NCI-H446 (cell line): Measurements from ENCODE around the gene GPNMB.
"Not testable (repeated sequence)": the region's sequence is repeated elsewhere in the genome, so short reads cannot be mapped to it uniquely, and the experiment has no call there.

Source experiments
- DNase-seq, 2 experiments: peaks; one replicate each; lab custom pipeline; 2025; lab: John Stamatoyannopoulos, UW

GPNMB gene

DNA sequence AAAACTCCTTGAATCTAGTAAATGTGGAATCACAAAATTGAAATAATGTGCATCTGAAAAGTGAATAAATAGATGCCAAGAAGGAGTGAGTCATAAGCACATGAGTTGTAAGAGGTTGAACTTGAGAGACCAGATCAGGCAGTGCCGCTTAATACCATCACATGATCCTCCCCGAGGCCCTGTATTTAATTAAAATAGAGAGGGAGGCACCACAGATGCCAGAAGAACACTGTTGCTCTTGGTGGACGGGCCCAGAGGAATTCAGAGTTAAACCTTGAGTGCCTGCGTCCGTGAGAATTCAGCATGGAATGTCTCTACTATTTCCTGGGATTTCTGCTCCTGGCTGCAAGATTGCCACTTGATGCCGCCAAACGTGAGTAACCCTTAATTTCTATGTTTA lies at the start of gene GPNMB:
Gene GPNMB, plus strand, starts transcription at position 221 of the 400 bp plus-strand sequence. Its CDS starts 83 bp downstream, at position 304.
- DNase-seq = peak in 1 of 2 experiments; percentile 23

DNA sequence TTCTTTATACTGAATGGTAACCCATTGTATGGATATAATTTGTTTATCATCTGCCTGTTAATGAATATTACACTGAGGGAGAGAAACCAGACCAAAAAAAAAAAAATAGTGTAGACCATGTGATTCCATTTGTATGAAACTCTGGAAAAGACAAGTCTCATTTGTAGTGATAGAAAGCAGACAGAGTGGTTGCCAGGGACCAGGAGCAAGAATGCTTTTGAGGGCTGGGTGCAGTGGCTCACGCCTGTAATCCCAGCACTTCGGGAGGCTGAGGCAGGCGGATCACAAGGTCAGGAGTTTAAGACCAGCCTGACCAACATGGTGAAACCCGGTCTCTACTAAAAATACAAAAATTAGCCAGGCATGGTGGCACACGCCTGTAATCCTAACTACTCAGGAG lies 48.8 kb upstream of the GPNMB start:
- DNase-seq = not testable (repeated sequence)

DNA sequence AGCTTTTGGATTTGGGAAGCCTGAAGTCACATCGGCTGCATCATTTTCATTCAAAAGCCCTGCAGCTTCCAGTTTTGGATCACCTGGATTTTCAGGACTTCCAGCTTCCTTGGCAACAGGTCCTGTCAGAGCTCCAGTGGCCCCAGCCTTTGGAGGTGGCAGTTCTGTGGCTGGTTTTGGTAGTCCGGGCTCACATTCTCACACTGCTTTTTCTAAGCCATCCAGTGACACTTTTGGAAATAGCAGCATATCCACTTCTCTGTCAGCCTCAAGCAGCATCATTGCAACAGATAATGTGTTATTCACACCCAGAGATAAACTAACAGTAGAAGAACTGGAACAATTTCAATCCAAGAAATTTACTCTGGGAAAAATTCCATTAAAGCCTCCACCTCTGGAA lies 46.2 kb upstream of the GPNMB start:
- no peak for DNase-seq

DNA sequence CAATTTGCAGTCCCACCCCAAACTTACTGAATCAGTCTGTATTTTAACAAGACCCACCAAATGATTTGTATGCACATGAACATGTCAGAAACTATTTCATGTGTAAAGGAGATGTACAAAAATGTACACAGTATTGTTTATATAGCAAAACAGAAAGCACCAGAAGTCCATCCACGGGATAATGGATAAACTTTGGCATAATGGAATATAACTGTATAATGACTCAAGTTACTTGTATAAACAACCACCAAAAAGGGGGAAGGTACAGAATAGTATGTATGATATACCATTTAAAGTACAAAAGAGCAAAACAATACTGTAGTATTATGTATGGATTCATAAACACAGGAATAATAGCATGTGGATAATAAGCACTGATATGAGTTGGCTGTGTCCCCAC lies 42.3 kb upstream of the GPNMB start:
- no peak for DNase-seq

DNA sequence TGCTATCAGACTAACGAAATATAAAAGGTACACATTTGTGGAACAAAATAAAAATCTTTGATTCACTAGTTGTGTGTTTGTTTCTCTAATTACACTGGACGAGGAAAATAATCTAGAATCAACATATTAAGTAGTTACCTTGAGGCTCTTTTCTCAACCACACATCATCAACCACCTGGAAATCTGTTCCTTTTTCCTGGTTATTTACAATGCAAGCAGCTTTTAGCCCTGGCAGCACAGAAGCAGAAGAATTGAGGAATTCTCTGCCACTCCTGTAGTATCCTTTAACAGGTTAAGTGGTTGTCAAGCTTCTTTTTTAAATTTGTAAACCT lies 41.0 kb upstream of the GPNMB start:
- no peak for DNase-seq

DNA sequence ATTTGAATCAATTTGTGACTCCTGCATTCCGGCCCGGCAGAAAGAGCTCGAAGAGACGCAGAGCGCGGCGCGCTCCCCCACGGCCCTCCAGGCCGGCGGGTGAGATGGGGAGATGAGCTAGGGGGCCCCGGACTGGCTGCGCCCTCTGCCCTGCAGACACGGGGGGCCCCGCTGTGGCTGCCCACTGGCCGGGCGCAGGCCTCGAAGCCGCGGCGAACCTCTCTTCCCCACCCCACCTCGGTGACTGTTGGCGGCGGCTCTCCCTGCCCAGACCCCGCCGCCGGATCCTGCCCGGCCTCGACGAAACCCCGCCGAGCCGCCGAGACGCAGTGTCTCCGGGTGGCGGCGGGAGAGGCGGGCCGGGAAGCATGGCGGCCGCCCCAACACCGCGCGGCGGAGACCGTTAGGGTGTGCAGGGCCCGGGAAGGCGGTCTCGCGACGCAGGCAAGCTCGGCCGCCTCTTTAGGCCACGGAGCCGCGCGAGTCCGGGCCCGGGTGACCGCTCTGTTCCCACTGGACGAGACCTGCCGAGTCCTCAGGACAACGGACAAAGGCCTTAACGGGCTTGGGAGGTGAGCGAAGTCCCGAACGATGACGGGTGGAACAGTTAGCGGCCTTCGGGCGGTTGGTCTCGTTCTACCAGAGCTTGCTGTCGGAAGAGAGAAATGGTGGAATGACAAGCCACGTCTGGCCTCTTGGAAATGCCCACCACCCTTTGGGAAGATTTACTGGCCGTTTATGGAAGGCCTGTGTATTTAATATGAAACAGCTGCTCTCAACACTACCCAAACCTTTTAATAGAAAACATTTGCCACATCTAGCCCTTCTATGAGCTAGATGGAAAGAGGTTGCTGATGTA lies 40.4 kb upstream of the GPNMB start:
- DNase-seq = no peak

DNA sequence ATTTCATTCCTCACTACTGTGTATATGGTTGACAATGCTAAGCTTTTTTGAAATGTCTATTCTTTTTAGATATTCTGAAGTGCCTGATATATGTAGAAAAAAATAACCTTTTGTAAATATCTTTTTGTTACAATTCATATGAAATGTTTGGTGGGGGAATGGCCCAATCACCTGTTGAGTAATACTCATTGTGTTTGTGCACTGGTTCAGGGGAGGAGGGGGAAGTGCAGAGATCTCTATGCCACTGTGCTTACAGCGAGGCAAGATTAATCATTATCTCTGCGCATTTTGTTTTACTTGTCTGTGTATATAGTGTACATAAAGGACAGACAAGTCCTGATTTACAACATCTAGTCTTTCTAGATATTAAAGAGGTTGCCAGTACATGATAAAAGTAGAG lies 39.6 kb upstream of the GPNMB start:
- DNase-seq = no peak

DNA sequence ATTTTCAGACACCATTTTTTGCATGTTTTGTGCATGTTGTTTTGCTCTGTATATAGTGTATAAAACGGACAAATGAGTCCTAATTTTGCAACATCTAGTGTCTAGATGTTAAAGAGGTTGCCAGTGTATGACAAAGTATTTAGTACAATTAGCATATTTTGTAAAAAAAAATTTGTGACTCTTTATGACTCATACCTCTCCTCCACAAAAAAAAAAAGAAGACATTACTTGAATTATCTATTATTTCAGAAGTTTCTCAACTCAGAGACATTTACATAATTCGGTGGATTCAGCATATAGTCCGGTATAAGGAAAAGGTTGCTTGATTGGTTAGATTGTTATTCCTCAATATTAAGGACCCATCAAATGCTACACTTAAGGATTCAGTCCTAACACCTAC lies 38.7 kb upstream of the GPNMB start:
- DNase-seq = no peak

DNA sequence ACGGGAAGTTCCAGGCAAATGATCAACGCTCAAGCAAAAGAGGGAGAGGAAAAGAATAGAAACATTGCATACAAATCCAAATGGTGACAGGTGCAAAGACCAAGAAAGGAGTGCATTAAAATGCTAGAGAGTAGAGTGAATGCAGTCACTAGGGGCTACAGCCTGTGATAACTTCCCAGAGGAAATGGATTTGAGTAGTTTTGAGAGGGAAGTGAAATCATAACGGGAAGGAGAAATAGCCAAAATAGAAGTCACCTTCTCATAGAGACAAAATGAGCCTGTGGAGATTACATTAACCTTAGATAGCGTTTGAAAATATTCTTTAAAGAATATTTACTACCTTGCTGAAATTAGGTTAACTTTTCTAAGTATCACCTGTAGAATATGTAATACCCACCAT lies 38.3 kb upstream of the GPNMB start:
- no peak for DNase-seq

DNA sequence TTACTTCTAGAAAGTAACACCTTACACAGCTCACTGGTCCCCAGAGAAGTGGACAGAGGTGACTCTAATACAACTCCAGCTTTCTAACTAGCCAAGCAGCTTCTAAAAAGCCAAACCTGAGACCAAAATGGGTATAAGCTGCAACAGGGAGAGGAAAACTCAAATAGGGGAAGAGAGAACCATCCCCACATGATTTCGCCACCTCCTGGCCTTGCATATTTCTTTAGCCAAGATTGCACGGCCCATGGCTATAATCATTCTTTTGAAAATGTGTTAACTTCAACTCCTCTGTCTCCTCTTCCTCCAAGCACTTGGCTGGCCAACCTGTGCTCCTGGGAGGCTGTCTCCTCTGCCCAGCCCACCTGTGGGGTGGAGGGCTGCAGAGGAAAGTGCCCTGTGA lies 36.1 kb upstream of the GPNMB start:
- no peak for DNase-seq

DNA sequence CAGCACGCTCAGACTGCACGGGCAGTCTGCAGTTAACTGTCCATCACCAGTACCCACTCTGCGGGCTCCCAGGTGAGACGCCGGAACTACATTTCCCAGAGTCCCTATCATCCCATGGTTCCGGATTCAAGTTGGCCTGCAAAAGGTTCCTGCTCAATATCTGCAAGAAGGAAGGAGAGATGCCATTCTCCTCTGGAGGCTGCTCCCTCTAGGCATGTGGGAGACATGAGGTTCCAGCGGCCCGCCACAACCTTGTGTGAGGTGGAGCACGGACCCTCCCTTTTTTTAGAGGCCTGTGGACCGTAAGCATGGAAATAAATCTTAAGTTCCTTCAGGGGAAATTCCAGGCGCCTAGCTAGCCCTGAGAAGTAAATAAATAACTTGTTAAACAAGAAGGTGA lies 35.0 kb upstream of the GPNMB start:
- DNase-seq = no peak

DNA sequence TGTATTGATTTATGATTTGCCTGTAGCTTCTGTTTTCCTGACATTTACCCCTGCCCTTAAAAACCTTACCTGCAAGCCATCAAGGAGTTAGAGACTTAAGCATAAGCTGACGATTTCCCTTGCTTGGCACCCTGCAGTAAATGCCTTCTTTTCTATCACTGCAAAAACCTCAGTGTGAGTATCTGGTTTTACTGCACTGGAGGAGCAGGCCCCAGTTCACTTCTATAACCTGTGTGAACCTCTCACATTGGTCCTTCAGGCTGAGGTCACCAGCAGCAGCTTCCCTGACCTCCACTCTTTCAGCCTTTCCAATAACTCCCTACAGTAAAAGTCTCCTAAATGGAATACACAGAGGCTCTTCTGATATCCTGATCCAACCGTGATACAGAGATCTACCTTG lies 34.2 kb upstream of the GPNMB start:
- DNase-seq = no peak

DNA sequence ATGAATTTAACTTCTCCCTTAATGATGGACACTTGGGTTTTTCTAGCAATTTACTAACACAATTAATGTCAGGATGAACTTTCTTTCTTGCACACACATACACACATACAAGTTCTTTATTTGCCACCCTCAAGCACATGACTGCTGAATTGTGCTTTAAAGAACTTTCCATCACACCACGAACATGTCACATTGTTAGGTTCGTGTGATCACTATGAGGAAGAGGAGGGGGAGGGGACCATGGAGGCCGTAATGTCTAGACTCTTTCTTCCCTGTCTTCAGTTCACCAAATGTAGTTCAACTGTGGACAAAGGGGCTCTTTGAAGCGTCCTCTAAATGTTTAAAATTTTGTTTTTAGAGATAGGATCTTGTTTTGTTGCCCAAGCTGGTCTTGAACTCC lies 33.7 kb upstream of the GPNMB start:
- no peak for DNase-seq

DNA sequence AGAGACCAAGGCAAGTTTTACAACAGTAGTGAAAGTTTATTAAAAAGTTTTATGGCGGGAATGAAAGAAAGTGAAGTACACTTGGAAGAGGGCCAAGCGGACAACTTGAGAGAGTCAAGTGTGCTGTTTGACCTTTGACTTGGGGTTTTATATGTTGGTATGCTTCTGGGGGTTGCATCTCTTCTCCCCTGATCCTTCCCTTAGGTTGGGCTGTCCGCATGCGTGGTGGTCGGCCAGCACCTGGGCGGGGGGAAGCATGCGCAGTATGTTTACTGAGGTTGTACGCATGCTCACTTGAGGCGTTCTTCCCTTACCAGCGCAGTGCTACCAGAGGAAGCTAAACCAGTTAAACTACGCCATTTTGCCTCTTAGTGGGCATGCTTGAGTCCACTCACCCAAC lies 32.8 kb upstream of the GPNMB start:
- no peak for DNase-seq

DNA sequence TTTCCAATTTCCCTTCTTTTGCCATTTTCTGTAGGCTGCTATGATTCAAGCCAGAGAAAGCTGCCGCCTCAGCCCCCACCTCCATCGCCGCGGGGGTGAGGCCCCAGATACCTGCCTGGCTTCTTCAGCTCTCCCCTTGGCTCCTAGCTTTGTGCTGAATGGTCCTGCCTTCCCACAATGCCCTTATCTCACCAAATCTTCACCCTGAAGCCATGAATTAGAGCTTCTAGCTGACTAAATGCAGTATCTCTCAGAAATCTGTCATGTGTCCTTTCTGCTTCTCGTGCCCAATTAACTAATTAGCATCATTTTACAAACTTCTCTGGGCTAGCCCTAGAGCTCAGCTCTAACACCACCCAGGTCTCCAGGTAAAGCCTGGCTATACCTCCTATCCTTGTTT lies 32.2 kb upstream of the GPNMB start:
- no peak for DNase-seq

DNA sequence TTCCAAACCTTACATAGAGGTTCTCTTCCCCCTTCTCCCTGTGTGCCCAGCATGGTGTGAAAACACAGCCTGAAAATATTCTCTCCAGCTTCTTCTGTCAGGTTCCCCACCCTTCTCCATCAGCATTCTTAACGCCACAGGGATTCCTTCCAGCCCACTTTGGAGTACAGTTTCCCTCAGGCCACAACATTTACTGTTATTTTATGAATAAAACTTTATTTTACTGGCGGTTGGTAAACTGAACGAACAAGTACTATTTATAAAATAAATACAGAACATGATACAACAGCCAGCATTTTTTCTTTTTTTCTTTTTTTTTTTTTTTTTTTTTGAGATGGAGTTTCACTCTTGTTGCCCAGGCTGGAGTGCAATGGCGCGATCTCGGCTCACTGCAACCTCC lies 31.6 kb upstream of the GPNMB start:
- no peak for DNase-seq

DNA sequence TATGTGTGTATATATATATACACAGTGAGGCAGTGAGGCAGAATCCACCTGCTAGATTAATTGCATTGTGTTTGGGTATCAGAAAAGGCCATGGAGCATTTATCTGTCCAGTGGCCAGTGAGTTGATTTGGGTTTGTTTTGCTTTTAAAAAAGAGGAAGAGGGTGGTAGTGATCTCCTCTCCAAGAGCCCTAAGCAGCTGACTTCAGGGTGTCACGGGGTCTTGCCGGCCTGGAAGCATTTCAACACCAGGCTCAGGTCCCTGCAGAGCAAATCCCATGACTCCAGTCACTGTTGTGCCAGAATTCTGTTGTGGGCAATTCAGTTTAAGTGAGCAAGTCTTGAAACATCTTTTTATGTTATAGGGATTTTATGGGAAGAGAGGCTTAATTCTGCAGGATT lies 30.6 kb upstream of the GPNMB start:
- DNase-seq = no peak

DNA sequence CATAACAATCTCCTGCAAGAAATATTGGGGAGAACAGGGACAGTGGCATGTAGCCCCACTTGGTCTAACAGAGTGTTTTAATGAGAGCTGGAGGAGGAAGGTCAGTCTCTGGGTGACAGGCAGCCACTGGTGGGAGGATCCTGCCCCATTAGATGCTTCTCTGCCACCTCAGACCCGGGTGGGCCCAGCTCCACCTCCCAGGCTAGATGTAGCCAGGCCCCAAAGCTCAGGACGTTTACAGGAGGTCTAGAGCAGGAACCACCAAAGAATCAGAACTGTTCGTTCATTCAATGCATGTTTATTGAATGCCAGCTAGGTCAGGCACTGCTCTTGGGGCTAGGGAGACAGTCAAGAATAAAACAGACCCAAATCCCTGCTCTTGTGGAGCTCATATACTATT lies 28.4 kb upstream of the GPNMB start:
- DNase-seq = no peak

DNA sequence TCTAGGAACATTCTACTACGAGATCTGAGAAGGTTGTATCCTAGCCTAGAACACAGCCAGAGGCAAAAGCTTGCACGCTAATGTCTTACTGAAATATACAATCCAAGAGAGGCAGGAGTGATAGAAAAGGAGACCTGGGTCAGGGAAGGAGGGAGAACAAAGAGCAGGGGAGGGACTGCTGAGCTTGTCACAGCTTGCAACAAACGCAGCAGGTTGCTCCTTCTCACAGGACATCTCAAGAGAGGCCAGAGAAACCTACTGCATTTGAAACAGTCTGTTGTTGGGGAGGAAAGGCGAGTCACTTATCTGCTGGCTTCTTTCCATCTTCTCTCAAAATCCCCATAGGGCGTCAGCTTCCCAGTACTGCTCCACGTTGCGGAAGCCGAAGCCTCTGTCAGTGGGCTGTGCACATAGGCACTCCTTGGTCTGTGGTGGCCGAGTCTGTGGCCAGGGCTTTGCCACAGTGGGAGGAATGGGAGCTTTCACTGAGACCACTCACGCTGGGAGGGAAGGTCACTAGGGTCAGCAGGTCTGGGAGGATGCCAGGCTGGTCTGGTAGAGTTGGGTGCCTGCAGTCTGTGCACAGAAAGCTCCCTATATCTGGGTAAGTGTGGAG lies 25.8 kb upstream of the GPNMB start:
- DNase-seq = no peak

DNA sequence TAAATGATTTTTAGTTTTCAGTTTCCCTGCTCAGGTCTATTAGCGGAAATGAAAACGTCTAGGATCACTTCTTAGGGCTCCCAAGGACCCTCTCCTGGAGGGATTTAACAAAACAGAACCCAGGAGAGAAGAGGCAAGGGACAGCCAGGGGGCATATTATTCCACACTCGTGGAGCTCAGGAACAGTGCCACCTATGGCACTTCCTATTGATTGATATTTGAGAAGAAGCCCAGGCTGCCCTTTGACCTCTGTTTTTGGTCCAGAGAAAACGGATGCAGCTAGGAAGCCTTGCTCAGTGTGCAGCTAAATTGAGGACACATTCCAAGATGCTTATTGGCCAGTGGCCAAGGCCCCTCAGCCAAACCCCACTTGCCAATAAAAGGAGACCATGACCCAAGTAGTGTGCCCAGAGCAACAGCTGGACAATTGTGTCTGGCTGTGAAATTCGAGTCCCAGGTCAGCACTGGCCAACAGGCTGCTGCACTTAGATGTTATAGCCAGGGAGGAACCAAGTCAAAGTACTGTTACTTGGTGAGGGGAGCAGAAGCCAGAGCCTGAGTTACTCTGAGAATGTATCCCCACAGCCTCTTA lies 24.0 kb upstream of the GPNMB start:
- no peak for DNase-seq

DNA sequence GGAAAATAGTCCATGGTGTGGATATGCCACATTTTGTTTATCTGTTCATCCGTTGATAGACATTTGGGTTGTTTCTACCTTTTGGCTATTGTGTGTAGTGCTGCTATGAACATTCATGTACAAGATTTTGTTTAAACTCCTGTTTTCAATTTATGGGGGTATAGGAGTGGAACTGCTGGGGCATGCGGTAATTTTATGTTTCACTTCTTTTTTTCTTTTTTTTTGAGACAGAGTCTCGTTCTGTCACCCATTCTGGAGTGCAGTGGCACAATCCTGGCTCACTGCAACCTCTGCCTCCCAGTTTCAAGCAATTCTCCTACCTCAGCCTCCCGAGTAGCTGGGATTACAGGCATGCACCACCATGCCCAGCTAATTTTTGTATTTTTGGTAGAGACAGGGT lies 22.2 kb upstream of the GPNMB start:
- DNase-seq = not testable (repeated sequence)

DNA sequence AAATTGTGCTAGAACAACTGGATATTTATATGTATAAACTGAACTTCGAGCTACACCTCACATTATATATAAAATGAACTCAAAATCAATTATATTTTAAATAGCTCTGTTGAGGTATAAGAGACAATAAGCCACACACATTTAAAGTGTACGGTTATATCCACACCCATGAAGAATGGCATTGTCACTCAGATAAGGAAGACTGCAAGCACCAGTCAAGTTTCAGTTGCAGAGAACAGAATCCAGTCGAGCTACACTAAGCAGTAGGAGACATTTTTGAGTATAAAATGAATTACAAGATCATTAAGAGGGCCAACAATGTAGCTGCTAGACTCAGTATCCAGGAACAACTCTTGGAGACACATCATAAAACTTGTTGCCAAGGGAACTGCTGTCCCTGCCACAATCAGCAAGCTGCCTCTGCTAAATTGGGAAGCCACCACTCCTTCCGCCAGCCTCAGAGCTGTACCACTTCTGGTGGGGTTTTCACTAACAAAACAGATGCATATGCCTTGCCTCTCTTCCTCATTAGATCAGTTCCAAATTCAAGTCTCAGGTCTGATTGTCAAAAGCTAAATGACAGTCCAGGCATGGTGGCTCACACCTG lies 19.6 kb upstream of the GPNMB start:
- DNase-seq = no peak

DNA sequence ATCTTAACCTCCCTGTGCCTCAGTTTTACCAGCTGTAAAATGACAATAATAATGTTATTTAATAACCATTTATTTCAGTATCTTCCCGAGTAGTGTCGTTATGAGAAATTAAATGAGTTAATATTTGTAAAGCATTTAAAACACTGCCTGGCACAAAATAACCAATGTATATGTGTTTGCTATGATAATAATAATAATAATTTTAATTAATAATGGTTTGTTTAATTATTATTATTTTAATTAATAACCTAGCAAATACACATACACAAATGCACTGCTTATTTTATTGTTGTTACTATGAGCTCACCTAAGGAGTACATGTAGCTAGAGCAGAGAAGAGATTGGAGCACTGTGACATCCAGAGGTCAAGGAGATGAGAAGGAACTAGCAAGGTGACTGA lies 18.2 kb upstream of the GPNMB start:
- DNase-seq = no peak
